MCF 10A (cell line): ENCODE data around the gene PTPN21. TPM values are rescaled to one million over a fixed set of nuclear protein-coding genes. Genes with fewer than 3 reads are reported as not detected.

ENCODE experiments used
- BruUV-seq: library from RNA; stranded (reverse); fragments of 400-500 nt; replicated peaks from 2 replicates; lab custom pipeline; 2021; lab: Mats Ljungman, UMichigan
- CTCF ChIA-PET: fragments of 300-600 bp; sonication (Branson Sonifier 250); formaldehyde crosslinking; extraction: SDS; loops from one replicate; lab custom pipeline; 2021; ENCODE audit warnings: antibody characterized with exemption, inconsistent platforms; lab: Yijun Ruan, JAX
- POLR2A ChIA-PET: fragments of 300-600, 350-650 bp; sonication (Branson Sonifier 250); formaldehyde crosslinking; extraction: SDS; loops from one replicate; lab custom pipeline; 2020; ENCODE audit warnings: antibody characterized with exemption, inconsistent platforms; lab: Yijun Ruan, JAX
- DNase-seq: peaks from one replicate; pipeline ENCODE4 v3.0.0-alpha.2; 2018; ENCODE audit not compliant: unreplicated experiment
- H3K27ac Mint-ChIP-seq: one replicate; pipeline ENCODE4 v1.8.0; 2022; ENCODE audit warnings: mild to moderate bottlenecking, low read depth, mixed read lengths; ENCODE audit not compliant: unreplicated experiment
- H3K27me3 Mint-ChIP-seq: one replicate; pipeline ENCODE4 v1.8.0; 2022; ENCODE audit warnings: mixed read lengths; ENCODE audit not compliant: insufficient read depth, unreplicated experiment
- H3K36me3 Mint-ChIP-seq: one replicate; pipeline ENCODE4 v1.8.0; 2022; ENCODE audit warnings: mild to moderate bottlenecking, moderate library complexity, mixed read lengths; ENCODE audit not compliant: insufficient read depth, unreplicated experiment
- H3K4me1 Mint-ChIP-seq: one replicate; pipeline ENCODE4 v1.8.0; 2022; ENCODE audit warnings: mixed read lengths; ENCODE audit not compliant: insufficient read depth, unreplicated experiment
- H3K4me3 Mint-ChIP-seq: one replicate; pipeline ENCODE4 v1.8.0; 2022; ENCODE audit warnings: mild to moderate bottlenecking, moderate library complexity, mixed read lengths; ENCODE audit not compliant: unreplicated experiment
- H3K9me3 Mint-ChIP-seq: one replicate; pipeline ENCODE4 v1.8.0; 2022; ENCODE audit warnings: mixed read lengths; ENCODE audit not compliant: unreplicated experiment
- CTCF ChIP-seq: fragments of 200-600 bp; IDR thresholded peaks from one replicate; pipeline ENCODE4 v1.8.0; 2022; ENCODE audit warnings: antibody characterized with exemption, mild to moderate bottlenecking; ENCODE audit not compliant: unreplicated experiment
- intact Hi-C: fragments of 100-400 bp; cut with micrococcal nuclease; formaldehyde crosslinking; loops from 2 replicates; pipeline ENCODE4 v1.14.1; 2022
- total RNA-seq: library from RNA; stranded (reverse); gene quantifications from 2 replicates; pipeline ENCODE4 v1.2.3, GENCODE V29; 2022

The PTPN21 gene
- total RNA-seq, 1 experiment from 2014 or later: 18.1 TPM

- POLR2A ChIA-PET: no interaction called here
- no peak for TF ChIP-seq CTCF
- no peak overlapping the region for H3K27ac Mint-ChIP-seq
- H3K27me3 Mint-ChIP-seq: no peaks in the 10 kb centered on the region
- CTCF ChIA-PET: interaction anchor here (0.8 kb wide), 1 partner anchor 289 kb away, joined by 3 read pairs; no protein-coding TSS in a partner anchor
- DNase-seq: no peak
- intact Hi-C loops: no loop called here
- H3K4me1 Mint-ChIP-seq: no peaks in the 10 kb centered on the region
- BruUV-seq: no TSS peak
- peaks cover 49% of the 10 kb centered on the region for H3K36me3 Mint-ChIP-seq
- H3K4me3 Mint-ChIP-seq: no peak overlapping the region
- no peaks in the 10 kb centered on the region for H3K9me3 Mint-ChIP-seq
Observed at GRCh38 chr14:88477513-88478250, 77.1 kb downstream of the PTPN21 start.

DNA sequence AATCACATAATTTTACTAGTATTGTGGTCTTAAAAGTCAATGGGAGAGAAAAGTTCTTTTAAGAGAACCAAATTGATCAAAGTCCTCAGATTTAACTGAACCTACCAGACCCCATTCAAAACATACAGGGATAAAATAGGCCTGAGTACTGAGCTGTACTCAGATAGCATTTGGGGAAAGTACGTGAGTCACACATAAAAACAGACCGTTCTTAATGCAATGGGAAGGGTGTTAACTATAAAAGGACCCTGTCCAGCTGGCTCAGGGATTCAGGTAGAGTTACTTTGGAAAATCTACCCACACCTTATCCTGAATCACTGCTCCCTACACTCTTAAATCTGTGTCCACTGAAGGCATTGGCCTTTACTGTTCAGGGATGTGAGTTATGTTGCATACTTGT is 78.0 kb downstream of the PTPN21 start:
- DNase-seq: no peak
- no peak overlapping the region for H3K27ac Mint-ChIP-seq
- TF ChIP-seq CTCF: no peak
- no TSS peak for BruUV-seq
- H3K9me3 Mint-ChIP-seq: no peaks in the 10 kb centered on the region
- H3K4me1 Mint-ChIP-seq: no peaks in the 10 kb centered on the region
- ChIA-PET POLR2A (no interaction called here), CTCF (interaction anchor here (1.0 kb wide), 1 partner anchor 288 kb away, joined by 4 read pairs; no protein-coding TSS in a partner anchor)
- no peaks in the 10 kb centered on the region for H3K27me3 Mint-ChIP-seq
- intact Hi-C loops: no loop called here
- no peak overlapping the region for H3K4me3 Mint-ChIP-seq
- H3K36me3 Mint-ChIP-seq: peaks cover 56% of the 10 kb centered on the region

GRCh38 chr14:88476214-88476774 is 78.5 kb downstream of the PTPN21 start:
- intact Hi-C loops: no loop called here
- ChIA-PET POLR2A (no interaction called here), CTCF (interaction anchor here (1.0 kb wide), 1 partner anchor 287 kb away, joined by 4 read pairs; no protein-coding TSS in a partner anchor)
- no peak overlapping the region for H3K4me3 Mint-ChIP-seq
- H3K4me1 Mint-ChIP-seq: peaks cover 2% of the 10 kb centered on the region
- no peaks in the 10 kb centered on the region for H3K27me3 Mint-ChIP-seq
- BruUV-seq: no TSS peak
- no peak for DNase-seq
- peaks cover 56% of the 10 kb centered on the region for H3K36me3 Mint-ChIP-seq
- no peaks in the 10 kb centered on the region for H3K9me3 Mint-ChIP-seq
- no peak overlapping the region for H3K27ac Mint-ChIP-seq
- no peak for TF ChIP-seq CTCF

DNA sequence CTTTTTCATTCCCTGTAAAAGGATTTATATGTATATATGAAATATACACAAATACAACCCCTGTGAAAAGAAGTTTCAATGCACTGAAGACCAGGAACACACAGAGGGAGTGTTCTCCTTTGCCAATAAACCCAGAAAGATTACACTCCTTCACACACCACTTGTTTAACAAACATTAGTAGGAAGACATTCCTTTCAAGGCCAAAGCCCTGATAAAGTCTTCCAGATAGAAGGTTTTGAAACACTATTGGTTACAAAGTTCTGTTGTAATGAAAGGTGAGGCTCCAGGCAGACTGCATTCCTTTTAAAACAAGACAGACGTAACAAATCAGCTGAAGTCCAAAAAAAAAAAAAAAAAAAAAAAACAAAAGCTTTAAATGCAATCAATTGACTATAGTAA is 81.0 kb downstream of the PTPN21 start:
- no TSS peak for BruUV-seq
- Mint-ChIP-seq H3K4me3 (no peak overlapping the region), H3K36me3 (peaks cover 59% of the 10 kb centered on the region), H3K4me1 (peaks cover 9% of the 10 kb centered on the region), H3K9me3 (no peaks in the 10 kb centered on the region), H3K27me3 (no peaks in the 10 kb centered on the region), H3K27ac (no peak overlapping the region)
- intact Hi-C loops: no loop called here
- CTCF ChIA-PET: interaction anchor here (1.8 to 2.4 kb wide), 2 partner anchors 20 to 284 kb away, joined by 5 to 6 read pairs; no protein-coding TSS in a partner anchor
- no peak for TF ChIP-seq CTCF
- no peak for DNase-seq
- POLR2A ChIA-PET: no interaction called here
